Prostate gland (tissue), 2 donors: ENCODE measurements around the gene PBX4. TPM values are rescaled to one million over a fixed set of nuclear protein-coding genes. Genes with fewer than 3 reads are reported as not detected.
"Not testable (repeated sequence)": the region's sequence is repeated elsewhere in the genome, so short reads cannot be mapped to it uniquely, and the experiment has no call there.

Experiments
- DNase-seq: peaks from one replicate; pipeline ENCODE4 v3.0.0-alpha.2; 2019; ENCODE audit warnings: low spot score
- H3K27ac ChIP-seq, 2 donors: fragments of 200-600 bp; sonication (generic); 2 replicates each; pipeline ENCODE4 v1.5.1; 2017 to 2019
- H3K27me3 ChIP-seq: fragments of 200-600 bp; sonication (generic); replicated peaks from 2 replicates; pipeline ENCODE4 v1.5.1; 2019; ENCODE audit not compliant: insufficient read depth
- H3K36me3 ChIP-seq, 2 donors: fragments of 200-600 bp; sonication (generic); 1 replicate in 1 of 2; 2 replicates in 1 of 2; pipeline versions ENCODE4 v1.5.1 to v1.8.1; 2017 to 2019
- H3K4me1 ChIP-seq: fragments of 200-600 bp; sonication (generic); replicated peaks from 2 replicates; pipeline ENCODE4 v1.5.1; 2019
- H3K4me3 ChIP-seq, 2 donors: fragments of 200-600 bp; sonication (generic); 2 replicates each; pipeline ENCODE4 v1.5.1; 2017 to 2019
- H3K9me3 ChIP-seq: fragments of 200-600 bp; sonication (generic); 2 replicates; pipeline ENCODE4 v1.5.1; 2017
- POLR2A ChIP-seq: fragments of 450-650 bp; IDR thresholded peaks from one replicate; pipeline ENCODE4 v1.6.1; 2016; ENCODE audit warnings: antibody characterized with exemption, mild to moderate bottlenecking
- POLR2AphosphoS5 ChIP-seq: sonication (generic); formaldehyde crosslinking; IDR thresholded peaks from one replicate; pipeline ENCODE4 v1.6.1; 2017; ENCODE audit warnings: antibody characterized with exemption
- WGBS: methylation state at CpG from one replicate; pipeline ENCODE4 v1.1.5; 2018; 5-methylcytosine and 5-hydroxymethylcytosine counted together
- intact Hi-C: fragments of 100-400 bp; cut with DNase I; formaldehyde crosslinking; loops from one replicate; pipeline ENCODE4 v1.14.2; 2022
- total RNA-seq, 2 donors: library from RNA; depleted of rRNA; stranded (reverse); fragments of >200 nt; gene quantifications; one replicate each; pipeline ENCODE4 v1.1.0, GENCODE V29; 2016
- TF ChIP-seq, protein P1 (sequence below), 4 experiments: fragments of 200-600 bp in 2 of 4; fragments of 450-650 bp in 2 of 4; sonication (generic) in 2 of 4; IDR thresholded peaks; 1 replicate in 3 of 4; 2 replicates in 1 of 4; pipeline ENCODE4 v1.5.1; 2016 to 2019; ENCODE audit warnings: antibody characterized with exemption in 4 of 4, mild to moderate bottlenecking in 2 of 4, moderate library complexity in 2 of 4

Gene PBX4
- total RNA-seq, 2 donors from 2014 or later: 2.6 to 10.6 TPM

- 86% methylated on average over 7 of the region's 7 CpGs for WGBS
- Histone ChIP-seq H3K27me3 (no peaks in the 10 kb centered on the region), H3K4me1 (no peaks in the 10 kb centered on the region), H3K36me3 (no peaks in the 10 kb centered on the region), H3K9me3 (no peaks in the 10 kb centered on the region), H3K4me3 (no peak overlapping the region), H3K27ac (no peak overlapping the region)
- no peak for DNase-seq
- intact Hi-C loops: no loop called here
- no peak for TF ChIP-seq POLR2A
- TF ChIP-seq, protein P1, sequence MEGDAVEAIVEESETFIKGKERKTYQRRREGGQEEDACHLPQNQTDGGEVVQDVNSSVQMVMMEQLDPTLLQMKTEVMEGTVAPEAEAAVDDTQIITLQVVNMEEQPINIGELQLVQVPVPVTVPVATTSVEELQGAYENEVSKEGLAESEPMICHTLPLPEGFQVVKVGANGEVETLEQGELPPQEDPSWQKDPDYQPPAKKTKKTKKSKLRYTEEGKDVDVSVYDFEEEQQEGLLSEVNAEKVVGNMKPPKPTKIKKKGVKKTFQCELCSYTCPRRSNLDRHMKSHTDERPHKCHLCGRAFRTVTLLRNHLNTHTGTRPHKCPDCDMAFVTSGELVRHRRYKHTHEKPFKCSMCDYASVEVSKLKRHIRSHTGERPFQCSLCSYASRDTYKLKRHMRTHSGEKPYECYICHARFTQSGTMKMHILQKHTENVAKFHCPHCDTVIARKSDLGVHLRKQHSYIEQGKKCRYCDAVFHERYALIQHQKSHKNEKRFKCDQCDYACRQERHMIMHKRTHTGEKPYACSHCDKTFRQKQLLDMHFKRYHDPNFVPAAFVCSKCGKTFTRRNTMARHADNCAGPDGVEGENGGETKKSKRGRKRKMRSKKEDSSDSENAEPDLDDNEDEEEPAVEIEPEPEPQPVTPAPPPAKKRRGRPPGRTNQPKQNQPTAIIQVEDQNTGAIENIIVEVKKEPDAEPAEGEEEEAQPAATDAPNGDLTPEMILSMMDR (IDR thresholded peaks at IDR 0.05): no peak
- TF ChIP-seq POLR2AphosphoS5: no peak
These were observed 1.3 kb upstream of the PBX4 start for GRCh38 chr19:19619849-19620210.

DNA sequence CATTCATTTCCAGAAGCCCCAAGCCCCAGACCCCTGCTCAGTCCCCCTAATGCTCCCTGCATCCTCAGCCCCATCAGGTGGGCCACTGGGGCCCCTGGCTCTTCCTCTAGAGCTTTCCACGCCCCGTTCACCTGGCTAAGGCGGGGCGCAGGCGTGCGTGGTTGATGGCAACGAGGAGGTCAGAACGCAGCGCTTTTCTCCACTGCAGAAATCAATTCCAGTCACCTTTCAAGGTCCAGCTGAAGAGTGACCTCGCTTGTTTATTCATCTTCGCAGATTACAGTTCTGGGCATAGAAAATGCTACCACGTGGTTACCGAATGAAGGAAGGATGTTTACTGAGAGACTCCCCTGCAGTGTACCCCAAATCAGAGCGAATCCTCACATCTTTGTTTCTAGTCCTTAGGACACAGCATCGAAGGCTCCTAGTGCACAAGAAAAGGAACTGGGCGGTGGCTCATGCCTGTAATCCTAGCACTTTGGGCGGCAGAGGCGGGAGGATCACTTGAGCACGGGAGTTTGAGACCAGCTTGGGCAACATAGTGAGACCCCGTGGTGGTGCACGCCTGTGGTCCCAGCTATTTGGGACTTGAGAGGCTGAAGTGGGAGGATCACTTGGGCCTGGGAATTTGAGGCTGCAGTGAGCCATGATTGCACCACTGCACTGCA lies 828 bp upstream of the PBX4 start:
- intact Hi-C loops: no loop called here
- no peaks in the 10 kb centered on the region for H3K9me3 ChIP-seq
- TF ChIP-seq, protein P1 (IDR thresholded peaks at IDR 0.05): no peak
- TF ChIP-seq POLR2A: no peak
- no peak for TF ChIP-seq POLR2AphosphoS5
- no peaks in the 10 kb centered on the region for H3K36me3 ChIP-seq
- no peak overlapping the region for H3K27ac ChIP-seq
- H3K4me1 ChIP-seq: no peaks in the 10 kb centered on the region
- DNase-seq: no peak
- no peaks in the 10 kb centered on the region for H3K27me3 ChIP-seq
- WGBS: 55% methylated on average over 21 of the region's 21 CpGs
- H3K4me3 ChIP-seq: peak overlapping the region; percentile 34 to 42

DNA sequence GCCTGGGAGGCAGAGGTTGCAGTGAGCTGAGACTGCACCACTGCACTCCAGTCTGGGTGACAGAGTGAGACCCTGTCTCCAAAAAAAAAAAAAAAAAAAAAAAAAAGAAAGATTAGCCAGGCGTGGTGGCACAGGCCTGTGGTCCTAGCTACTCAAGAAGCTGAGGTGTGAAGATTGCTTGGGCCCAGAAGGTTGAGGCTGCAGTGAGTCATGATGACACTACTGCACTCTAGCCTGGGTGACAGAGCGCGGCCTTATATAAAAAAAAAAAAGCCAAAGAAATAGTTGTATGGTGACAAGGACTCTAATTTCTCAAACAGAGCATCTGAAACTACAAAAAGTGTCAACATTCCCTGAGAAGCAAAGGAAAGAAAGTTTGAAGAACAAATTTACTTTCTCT lies 3.4 kb downstream of the PBX4 start:
- H3K4me1 ChIP-seq: no peaks in the 10 kb centered on the region
- 92% methylated on average over 3 of the region's 3 CpGs for WGBS
- H3K27me3 ChIP-seq: no peaks in the 10 kb centered on the region

GRCh38 chr19:19613506-19613905 lies 5.0 kb downstream of the PBX4 start:
- Histone ChIP-seq H3K27me3 (no peaks in the 10 kb centered on the region), H3K9me3 (no peaks in the 10 kb centered on the region), H3K36me3 (no peaks in the 10 kb centered on the region), H3K4me1 (no peaks in the 10 kb centered on the region), H3K4me3 (no peak overlapping the region), H3K27ac (no peak overlapping the region)
- WGBS: 61% methylated on average over 4 of the region's 4 CpGs
- no peak for DNase-seq
- TF ChIP-seq, protein P1 (IDR thresholded peaks at IDR 0.05): no peak
- TF ChIP-seq POLR2AphosphoS5: no peak
- no peak for TF ChIP-seq POLR2A
- intact Hi-C loops: no loop called here

More for the DNA sequence above, 3.4 kb downstream of the PBX4 start:
- H3K4me3 ChIP-seq: no peak overlapping the region
- H3K27ac ChIP-seq: no peak overlapping the region
- intact Hi-C loops: no loop called here
- TF ChIP-seq POLR2A: no peak
- DNase-seq: no peak
- H3K36me3 ChIP-seq: no peaks in the 10 kb centered on the region
- H3K9me3 ChIP-seq: no peaks in the 10 kb centered on the region

- no peak overlapping the region for H3K27ac ChIP-seq
- no peak for DNase-seq
- H3K27me3 ChIP-seq: no peaks in the 10 kb centered on the region
- intact Hi-C loops: no loop called here
- TF ChIP-seq POLR2A (no peak), POLR2AphosphoS5 (no peak)
- no peak overlapping the region for H3K4me3 ChIP-seq
- 83% methylated on average over 10 of the region's 10 CpGs for WGBS
- H3K4me1 ChIP-seq: no peaks in the 10 kb centered on the region
- H3K36me3 ChIP-seq: no peaks in the 10 kb centered on the region
- H3K9me3 ChIP-seq: no peaks in the 10 kb centered on the region
These were observed 7.9 kb downstream of the PBX4 start for GRCh38 chr19:19610376-19611202.

DNA sequence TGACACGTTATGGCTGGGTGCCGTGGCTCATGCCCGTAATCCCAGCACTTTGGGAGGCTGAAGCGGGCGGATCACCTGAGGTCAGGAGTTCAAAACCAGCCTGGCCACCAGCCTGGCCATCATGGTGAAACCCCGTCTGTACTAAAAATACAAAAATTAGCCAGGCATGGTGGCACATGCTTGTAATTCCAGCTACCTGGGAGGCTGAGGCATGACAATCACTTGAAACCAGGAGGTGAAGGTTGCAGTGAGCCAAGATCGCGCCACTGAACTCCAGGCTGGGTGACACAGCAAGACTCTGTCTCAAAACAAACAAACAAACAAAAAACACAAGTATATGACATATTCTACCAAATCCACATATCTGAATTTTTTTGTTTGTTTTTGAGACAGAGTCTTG lies 11.8 kb downstream of the PBX4 start:
- not testable (repeated sequence) for H3K4me1 ChIP-seq

More for the DNA sequence above, 11.8 kb downstream of the PBX4 start:
- intact Hi-C loops, DNase-seq, H3K9me3 ChIP-seq, H3K27ac ChIP-seq, H3K4me3 ChIP-seq, H3K36me3 ChIP-seq, H3K27me3 ChIP-seq: not testable (repeated sequence)
- WGBS: 92% methylated on average over 8 of the region's 8 CpGs
